Osteocyte (in vitro differentiated cells): Measurements from ENCODE around the gene RPL22. TPM values are rescaled to one million over a fixed set of nuclear protein-coding genes. Genes with fewer than 3 reads are reported as not detected.

ENCODE experiments used
- DNase-seq: peaks from one replicate; pipeline ENCODE4 v3.0.0; 2021; ENCODE audit warnings: mixed read lengths; ENCODE audit not compliant: unreplicated experiment; ENCODE audit errors: extremely low spot score
- H3K27ac Mint-ChIP-seq: one replicate; pipeline ENCODE4 v1.8.0; 2021; ENCODE audit warnings: mild to moderate bottlenecking, mixed read lengths; ENCODE audit not compliant: unreplicated experiment
- H3K27me3 Mint-ChIP-seq: one replicate; pipeline ENCODE4 v1.8.0; 2021; ENCODE audit warnings: mixed read lengths; ENCODE audit not compliant: unreplicated experiment
- H3K36me3 Mint-ChIP-seq: one replicate; pipeline ENCODE4 v1.8.0; 2021; ENCODE audit warnings: mixed read lengths; ENCODE audit not compliant: unreplicated experiment
- H3K4me1 Mint-ChIP-seq: one replicate; pipeline ENCODE4 v1.8.0; 2021; ENCODE audit warnings: mixed read lengths; ENCODE audit not compliant: unreplicated experiment
- H3K4me3 Mint-ChIP-seq: one replicate; pipeline ENCODE4 v1.8.0; 2021; ENCODE audit warnings: mild to moderate bottlenecking, moderate library complexity, mixed read lengths; ENCODE audit not compliant: unreplicated experiment
- H3K9me3 Mint-ChIP-seq: one replicate; pipeline ENCODE4 v1.8.0; 2021; ENCODE audit warnings: mixed read lengths; ENCODE audit not compliant: unreplicated experiment
- CTCF ChIP-seq: fragments of 200-600 bp; sonication (generic); IDR thresholded peaks from 2 replicates; pipeline ENCODE4 v1.5.0; 2021; ENCODE audit warnings: antibody characterized with exemption, mild to moderate bottlenecking, moderate library complexity
- total RNA-seq: library from RNA; stranded (reverse); gene quantifications from 2 replicates; pipeline ENCODE4 v1.2.1, GENCODE V29; 2021

Gene RPL22
- total RNA-seq, 1 donor from 2014 or later = 373 TPM

DNA sequence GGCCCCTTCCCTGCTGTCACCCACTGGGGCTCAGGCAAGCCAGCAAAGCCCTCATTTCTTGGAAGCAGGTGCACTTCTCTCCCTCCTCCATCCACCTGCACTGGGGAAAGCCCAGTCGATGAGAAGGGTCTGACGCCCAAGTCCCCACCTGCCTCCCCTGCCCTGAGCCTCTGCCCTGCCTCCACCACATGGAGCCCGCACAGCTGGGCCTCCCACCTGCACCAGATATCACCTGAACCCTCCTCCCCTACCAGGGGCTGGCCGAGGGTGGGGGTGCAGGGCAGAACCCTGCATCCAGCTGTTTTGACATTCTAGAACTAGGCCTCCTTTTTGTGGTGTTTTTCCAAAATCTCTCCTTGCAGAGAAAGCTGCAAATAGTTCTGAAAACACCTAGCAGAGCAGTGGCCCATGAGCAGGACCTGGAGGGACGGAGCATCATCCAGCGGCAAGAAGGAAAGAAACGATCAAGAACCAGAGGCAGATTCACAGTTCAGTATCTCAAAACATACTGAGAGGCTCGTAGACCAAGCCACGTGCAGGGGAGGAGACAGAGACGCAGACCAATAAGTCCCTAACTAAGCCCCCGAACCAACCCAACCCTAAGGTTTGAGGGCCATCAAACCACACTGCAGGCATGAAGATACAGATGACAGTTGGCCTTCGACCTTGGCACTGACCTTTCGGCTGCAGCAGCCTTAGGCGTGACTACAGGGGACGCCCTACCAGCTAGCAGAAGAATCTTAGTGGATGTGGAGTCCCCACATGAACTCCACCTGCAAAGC, 36.0 kb downstream of the RPL22 start:
- Mint-ChIP-seq H3K9me3 (no peaks in the 10 kb centered on the region), H3K36me3 (no peaks in the 10 kb centered on the region), H3K4me1 (no peaks in the 10 kb centered on the region), H3K27me3 (peaks cover 11% of the 10 kb centered on the region), H3K27ac (no peak overlapping the region), H3K4me3 (no peak overlapping the region)
- no peak for DNase-seq
- TF ChIP-seq CTCF = no peak

DNA sequence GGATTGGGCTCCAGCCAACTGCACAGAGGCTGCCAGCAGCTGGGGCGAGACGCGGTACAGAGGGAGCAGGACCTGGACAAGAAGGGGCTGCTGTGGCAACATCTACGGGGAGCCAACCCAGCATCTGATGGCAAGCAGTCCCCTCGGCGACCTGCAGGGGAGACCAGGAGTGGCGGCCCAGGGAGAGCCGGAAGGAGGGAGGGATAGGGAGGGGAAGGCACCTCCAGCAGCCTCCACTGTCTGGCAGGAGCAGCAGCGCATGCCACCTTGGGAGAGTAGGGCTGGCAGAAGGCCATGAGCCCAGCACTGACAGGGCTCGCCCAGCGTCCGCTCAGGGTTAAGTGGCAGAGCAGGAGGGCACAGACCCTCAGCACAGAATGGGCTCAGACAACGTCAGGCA, 36.6 kb downstream of the RPL22 start:
- Mint-ChIP-seq H3K4me1 (peaks cover 4% of the 10 kb centered on the region), H3K27ac (no peak overlapping the region), H3K9me3 (no peaks in the 10 kb centered on the region), H3K36me3 (no peaks in the 10 kb centered on the region), H3K4me3 (no peak overlapping the region), H3K27me3 (peaks cover 11% of the 10 kb centered on the region)
- no peak for TF ChIP-seq CTCF
- DNase-seq = no peak

DNA sequence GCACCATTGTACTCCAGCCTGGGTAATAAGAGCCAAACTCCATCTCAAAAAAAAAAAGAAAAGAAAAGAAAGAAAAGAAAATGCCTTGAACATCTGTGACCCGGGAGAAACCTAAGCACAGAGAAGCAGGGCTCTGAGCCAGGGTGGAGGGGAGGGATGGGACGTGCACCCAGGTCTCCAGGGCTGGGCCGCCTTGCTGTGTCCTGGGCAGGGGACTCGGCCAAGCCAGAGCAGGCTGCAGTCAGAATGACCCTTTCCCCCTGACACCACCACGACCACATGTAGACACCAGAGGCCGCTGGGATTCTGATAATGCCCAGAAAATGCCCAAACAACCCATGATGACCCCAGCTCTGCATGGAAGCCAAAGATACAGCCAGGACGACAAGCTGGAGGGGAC, 37.1 kb downstream of the RPL22 start:
- H3K27ac Mint-ChIP-seq = no peak overlapping the region
- no peaks in the 10 kb centered on the region for H3K9me3 Mint-ChIP-seq
- H3K27me3 Mint-ChIP-seq = peaks cover 11% of the 10 kb centered on the region
- H3K4me3 Mint-ChIP-seq = no peak overlapping the region
- TF ChIP-seq CTCF = no peak
- no peaks in the 10 kb centered on the region for H3K36me3 Mint-ChIP-seq
- peaks cover 8% of the 10 kb centered on the region for H3K4me1 Mint-ChIP-seq
- DNase-seq = no peak

DNA sequence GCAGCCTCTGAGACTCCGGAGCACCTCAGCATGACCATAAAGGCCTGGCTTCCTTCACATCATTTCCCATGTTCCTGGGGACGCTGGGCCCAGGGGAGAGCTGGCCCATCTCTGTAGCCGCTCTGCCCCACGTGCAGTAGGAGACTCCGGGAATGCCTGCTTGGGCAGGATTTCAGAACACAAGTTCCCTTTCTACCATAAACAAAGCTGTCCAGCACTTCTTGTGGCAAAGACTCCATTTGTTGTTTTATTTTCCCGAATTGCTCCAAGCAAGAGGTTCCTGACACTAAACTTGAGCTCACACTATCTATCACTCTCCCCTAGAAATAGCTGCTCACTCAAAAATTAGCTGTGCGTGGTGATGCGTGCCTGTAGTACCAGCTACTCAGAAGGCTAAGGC, 41.2 kb downstream of the RPL22 start:
- no peak for TF ChIP-seq CTCF

DNA sequence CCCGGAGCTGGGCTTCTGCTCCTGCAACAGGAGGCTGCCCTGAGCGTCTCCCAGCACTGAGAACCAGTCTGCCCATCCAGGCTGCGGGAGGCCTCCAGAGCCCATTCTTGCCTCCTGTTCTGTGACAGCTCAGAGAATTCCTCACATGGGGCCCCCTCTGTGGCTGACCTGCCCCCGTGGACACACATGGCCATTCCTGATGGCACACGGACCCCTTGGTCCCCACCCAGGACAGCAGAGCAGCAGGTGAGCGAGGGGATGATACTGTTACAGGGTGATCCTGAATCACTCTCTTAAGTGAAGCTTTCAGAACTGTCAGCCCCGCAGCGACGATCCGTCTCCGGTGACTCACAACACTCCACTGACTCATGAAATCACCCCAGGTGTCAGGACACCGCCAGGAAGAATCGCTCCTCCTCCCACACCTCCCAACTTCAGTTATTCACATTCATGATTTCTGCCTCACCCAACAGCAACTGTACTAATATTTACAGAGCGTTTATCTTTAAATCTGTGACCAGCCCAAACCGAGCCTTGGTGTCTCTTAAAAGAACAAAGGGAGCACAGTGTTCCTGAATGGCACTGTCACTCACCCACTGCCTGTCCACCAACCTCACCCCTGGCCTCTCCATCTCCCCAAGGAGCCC, 41.7 kb downstream of the RPL22 start:
- DNase-seq = no peak
- no peak for TF ChIP-seq CTCF
- Mint-ChIP-seq H3K36me3 (no peaks in the 10 kb centered on the region), H3K4me3 (no peak overlapping the region), H3K27me3 (peaks cover 8% of the 10 kb centered on the region), H3K9me3 (no peaks in the 10 kb centered on the region), H3K27ac (no peak overlapping the region), H3K4me1 (peaks cover 10% of the 10 kb centered on the region)

More for the DNA sequence above, 41.2 kb downstream of the RPL22 start:
- Mint-ChIP-seq H3K9me3 (no peaks in the 10 kb centered on the region), H3K4me1 (peaks cover 10% of the 10 kb centered on the region), H3K27ac (no peak overlapping the region), H3K36me3 (no peaks in the 10 kb centered on the region), H3K4me3 (no peak overlapping the region), H3K27me3 (peaks cover 8% of the 10 kb centered on the region)
- DNase-seq = no peak
